Activated CD4-positive, alpha-beta T cell treated with anti-CD3 and anti-CD28 coated beads, Interleukin-10, Interleukin-2, amounts not matched to agents 100 ng/mL and 50 ng/mL, durations not matched to agents 16 hours and 8 hours (primary cell): ENCODE data around the gene POMT1.
"Not testable (repeated sequence)": the region's sequence is repeated elsewhere in the genome, so short reads cannot be mapped to it uniquely, and the experiment has no call there.

Experiments used
- DNase-seq: peaks from one replicate; pipeline ENCODE4 v3.0.0-alpha.2; 2020

The POMT1 gene

DNA sequence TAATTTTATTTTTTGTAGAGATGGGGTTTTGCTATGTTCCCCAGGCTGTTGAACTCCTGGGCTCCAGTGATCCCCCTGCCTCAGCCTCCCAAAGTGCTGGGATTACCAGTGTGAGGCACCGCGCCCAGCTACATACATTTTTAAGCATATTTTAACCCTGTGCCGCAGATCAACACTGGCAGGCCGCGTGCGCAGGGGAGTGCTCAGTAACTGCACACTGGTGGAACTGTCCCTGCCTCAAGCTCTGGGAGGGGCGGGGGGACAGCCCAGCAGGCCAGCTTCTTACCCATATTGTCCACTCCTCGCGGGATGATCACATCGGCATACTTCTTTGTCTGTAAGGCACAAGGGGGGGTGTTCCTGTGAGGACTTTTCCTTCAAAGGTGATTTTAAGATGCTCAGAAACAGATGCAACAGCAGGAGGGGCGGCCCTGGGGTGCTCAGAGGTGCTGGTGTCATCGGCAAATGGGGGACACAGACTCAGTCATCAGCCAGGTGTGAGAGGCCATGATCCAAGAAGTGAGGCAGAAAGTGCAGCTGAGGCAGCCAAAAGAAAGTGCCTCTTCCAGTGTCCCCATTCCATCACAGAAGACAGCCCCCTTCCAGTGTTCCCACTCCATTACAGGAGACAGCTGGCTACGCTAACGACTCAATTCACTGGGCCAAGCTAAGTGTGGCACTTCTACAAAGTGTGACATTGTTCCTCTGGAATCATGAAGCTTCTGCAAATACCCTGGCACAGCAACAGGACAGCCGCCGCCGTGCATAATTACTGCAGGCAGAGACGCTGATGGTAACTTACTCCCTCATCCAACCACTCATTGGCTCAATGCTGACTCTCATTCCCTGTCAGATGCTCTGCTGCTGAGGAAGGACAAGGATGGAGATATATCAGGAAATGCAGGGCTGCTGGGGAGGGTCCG, 23.2 kb downstream of the POMT1 start:
- no peak for DNase-seq

DNA sequence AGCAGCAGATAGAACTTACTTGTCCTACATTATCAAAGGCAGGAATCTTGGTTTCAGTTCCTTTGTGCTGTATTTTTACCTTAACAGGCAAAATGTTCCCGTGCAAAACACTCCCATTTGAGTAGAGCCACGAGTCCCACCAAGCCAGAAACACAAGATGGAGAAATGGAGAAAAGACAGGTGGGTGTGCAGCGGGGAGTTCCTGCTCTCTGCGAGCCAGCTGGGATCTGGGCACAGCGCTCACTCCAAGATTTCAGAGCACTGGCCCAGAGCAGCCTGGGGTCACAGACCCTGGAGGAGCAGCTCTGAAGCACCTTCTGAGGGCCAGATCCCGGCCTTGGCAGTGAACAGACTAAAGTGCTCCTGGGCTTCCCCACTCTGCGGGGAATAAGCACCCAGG, 25.5 kb downstream of the POMT1 start:
- no peak for DNase-seq

DNA sequence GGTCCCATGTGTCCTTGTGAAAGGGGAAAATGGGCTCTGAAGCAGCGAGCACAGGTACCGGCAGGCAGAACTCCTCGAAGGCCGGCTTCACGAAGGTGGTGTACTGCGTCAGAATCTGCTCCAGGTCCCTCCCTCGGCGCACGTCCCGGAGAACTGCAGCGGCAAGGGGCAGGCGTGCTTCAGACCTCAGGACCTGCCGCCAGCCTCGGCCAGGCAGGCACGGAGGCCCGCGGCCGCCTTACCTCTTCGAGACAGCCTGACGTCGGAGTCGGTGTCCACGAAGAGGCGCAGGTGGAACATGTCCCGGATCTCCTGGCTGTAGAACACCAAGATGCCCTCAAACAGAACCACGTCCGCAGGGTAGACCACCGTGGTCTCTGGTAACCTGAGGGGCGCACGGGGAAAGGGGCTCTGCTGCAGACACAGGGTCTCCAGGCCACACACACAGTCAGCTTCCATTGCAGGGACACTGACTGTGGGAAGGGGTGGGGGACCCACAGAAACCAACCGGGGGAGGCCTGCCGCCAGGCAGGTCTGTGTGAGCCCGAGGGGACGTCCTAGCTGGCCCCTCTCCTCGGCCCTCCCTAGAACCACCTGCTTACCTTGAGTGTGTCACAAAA, 26.3 kb downstream of the POMT1 start:
- no peak for DNase-seq

DNA sequence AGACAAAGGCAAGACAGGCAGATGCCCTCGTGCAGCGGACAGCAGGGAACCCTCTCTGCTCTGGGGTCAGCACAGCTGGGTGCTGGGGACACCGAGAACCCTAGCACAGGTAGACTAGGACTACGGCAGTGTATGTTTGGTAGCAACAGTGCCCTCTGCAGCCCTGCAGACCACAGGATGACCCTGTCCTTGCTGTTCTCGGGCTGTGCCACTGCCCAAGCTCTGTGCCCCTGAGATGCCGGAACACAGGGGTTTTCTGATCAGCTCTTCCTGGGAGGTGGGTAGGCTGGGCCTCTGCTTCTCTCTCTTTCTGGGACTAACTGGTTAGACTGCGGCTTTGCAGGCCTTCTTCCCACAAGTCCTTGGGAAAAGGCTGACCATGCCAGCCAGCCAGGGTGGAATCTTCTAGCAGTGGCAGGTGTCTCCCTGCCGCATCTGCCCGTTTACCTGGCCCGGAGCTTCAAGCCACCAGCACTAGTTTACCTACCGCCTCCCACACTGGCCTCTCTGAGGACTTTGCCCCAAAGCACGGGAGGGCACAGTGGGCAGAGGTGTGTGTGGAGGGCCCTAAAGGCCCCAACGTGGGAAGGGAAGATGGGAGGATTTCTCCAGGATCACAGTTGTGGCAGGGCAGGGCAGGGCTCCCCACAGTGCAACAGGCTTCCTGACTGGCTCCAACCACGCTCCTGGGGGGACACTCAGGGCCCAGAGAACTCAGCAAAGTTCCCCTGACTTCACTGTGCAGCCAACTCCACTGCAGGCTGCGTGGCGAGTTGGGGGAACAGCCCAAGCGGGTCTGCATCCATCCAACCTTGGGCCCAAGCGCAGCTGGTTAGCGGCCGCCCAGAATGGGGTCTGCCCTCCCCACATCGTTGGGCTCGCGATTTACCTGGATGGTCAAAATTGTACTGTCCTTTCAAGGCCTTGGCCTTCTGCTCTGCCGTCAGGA, 27.2 kb downstream of the POMT1 start:
- DNase-seq, result no peak

- DNase-seq, result peak; percentile 22
Measured at GRCh38 chr9:131530546-131530919, 27.8 kb downstream of the POMT1 start.

GRCh38 chr9:131530920-131531832, 28.5 kb downstream of the POMT1 start, which contains the start of gene UCK1:
TSS of gene UCK1 (minus strand) at chr9:131531263. CDS start at chr9:131531174, 89 bp downstream.
- DNase-seq, result peak; percentile 85

DNA sequence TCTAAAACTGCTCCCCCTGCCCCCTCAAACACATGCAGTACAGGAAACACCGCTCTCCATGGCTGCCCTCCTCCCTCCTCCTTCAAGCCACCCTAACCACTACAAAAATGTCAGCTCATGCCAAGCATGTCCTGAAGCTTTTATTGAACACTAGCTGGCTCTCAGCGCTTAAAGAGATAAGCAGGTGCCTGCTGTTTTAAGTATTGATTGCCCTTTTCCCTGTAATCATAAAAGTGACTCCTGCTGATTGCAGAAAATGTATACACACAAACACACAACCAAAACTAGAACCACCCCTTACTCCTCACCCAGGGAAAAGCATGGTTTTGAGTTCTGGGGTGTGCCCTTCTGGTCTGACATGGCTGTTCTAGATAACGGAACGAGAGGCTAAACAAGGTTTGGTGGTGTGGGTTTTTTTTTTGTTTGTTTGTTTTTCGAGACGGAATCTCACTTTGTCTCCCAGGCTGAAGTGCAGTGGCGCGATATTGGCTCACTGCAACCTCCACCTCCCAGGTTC, 32.1 kb downstream of the POMT1 start:
- no peak for DNase-seq

DNA sequence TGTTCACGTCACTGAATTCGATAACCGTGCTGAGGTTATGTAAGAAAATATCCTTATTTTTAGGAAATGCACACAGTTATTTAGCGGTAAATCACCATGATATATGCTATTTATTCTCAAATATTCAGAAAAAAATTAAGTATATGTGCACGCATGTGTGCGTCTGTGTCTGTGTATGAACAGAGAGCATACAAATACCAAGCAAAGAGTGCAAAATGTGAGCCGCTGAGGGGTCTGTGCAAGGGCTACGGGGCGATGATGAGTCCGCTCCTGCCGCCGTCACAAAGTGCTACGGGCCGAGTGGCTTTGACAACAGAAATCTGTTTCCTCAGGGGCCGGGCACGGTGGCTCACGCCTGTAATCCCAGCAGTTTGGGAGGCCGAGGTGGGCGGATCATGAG, 35.2 kb downstream of the POMT1 start:
- no peak for DNase-seq

- no peak for DNase-seq
Measured at GRCh38 chr9:131539223-131539923, 36.7 kb downstream of the POMT1 start.

DNA sequence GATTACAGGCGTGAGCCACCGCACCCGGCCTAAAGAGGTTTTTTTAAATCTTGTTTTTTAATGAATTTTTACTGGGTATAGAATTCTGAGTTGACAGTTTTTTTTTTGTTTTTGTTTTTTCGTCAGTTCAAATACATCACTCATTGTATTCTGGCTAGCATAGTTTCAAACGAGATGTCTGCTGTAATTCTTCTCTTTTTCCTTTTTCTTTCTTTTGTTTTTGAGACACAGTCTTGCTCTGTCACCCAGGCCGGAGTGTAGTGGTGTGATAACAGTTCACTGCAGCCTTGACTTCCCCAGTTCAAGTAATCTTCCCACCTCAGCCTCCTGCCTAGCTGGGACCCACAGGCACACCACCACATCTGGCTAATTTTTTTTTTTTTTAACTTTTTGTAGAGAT, 40.4 kb downstream of the POMT1 start:
- no peak for DNase-seq

DNA sequence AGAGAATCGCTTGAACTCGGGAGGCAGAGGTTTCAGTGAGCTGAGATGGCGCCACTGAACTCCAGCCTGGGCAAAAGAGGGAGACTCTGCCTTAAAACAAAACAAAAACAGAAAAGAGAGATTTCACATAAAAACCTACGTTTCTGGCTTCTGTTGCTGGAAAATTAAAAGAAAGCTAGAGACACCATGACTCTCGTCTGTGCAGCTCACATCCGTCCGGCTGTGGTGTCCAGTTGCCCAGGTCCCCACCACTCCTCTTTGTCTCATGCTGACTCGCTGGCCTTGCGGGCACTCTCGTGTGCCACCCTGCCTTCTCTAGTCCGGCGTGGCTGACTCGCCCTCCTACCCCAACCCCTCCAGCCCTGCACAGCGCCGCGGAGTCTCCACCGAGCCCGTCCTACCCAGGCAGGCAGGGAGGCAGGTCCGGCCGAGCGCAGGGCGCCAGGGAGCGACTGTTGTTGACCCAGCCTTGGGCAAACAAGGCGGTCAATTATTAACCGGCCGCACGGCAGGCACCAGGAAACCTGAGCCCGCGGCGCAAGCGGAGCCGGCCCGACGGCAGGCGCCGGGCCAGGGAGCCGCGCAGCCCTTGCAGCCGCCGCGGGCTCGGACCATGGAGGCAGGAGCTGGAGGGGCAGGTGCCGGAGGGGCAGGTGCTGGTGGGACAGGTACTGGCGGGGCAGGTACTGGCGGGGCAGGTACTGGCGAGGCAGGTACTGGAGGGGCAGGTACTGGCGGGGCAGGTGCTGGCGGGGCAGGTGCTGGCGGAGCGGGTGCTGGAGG, 42.5 kb downstream of the POMT1 start, which contains the start of gene PRRT1B:
Gene PRRT1B (plus strand): TSS at position 521 of the 783 bp plus-strand sequence. CDS start 93 bp downstream, at position 614.
- DNase-seq, result no peak

GRCh38 chr9:131545786-131546335, 43.1 kb downstream of the POMT1 start:
- no peak for DNase-seq

DNA sequence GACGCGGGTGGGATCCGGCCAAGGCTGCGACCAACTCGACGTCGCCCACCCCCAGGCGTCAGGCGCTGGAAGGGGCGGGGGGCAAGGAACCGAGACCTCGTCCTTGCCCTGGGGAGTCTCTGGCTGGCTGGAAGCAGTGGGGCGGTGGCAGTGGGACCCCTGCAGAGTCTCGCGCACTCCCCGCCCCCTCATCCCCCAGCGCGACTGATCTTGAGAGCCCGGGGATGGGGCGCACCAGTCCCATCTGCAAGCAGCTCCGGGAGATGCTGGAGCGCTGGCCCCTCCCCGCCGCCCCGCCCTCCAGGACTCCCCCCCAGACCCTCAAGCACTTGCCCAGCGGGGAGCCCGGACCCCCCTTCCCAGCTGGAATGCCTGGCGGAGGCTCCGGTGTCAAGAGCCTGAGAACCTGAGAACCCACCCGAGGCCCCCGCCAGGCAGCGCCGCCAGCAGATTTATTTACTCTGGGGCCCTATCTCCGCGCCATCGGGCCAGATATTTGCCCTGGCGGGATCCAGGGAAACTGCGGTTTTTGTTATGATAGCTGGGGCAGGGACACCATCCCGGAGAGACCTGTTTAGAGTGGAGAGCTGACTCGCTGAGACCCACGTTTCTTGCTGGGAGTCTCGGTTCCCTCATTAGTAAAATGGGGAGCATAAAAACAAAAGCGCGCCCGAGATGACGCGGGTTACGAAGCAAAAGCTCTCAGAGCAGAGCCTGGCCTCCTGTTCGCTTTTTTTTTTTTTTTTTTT, 43.8 kb downstream of the POMT1 start:
- DNase-seq, result no peak

DNA sequence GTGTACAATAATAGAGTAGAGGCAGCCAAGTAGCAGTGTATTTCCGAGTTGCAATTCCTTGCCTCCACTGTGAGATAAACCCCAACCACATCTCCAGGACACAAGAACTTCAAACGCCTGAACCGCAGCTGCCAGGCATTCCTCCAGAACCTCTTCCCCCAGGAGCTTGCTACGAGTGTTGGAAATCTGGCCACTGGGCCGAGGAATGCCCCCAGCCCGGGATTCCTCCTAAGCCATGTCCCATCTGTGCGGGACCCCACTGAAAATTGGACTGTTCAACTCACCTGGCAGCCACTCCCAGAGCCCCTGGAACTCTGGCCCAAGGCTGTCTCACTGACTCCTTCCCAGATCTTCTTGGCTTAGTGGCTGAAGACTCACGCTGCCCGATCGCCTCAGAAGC, 46.5 kb downstream of the POMT1 start:
- not testable (repeated sequence) for DNase-seq

- DNase-seq, result not testable (repeated sequence)
Measured at GRCh38 chr9:131550465-131550864, 47.7 kb downstream of the POMT1 start.

- no peak for DNase-seq
Measured at GRCh38 chr9:131552030-131552429, 49.3 kb downstream of the POMT1 start.

GRCh38 chr9:131554087-131554842, 51.5 kb downstream of the POMT1 start:
- DNase-seq, result no peak

DNA sequence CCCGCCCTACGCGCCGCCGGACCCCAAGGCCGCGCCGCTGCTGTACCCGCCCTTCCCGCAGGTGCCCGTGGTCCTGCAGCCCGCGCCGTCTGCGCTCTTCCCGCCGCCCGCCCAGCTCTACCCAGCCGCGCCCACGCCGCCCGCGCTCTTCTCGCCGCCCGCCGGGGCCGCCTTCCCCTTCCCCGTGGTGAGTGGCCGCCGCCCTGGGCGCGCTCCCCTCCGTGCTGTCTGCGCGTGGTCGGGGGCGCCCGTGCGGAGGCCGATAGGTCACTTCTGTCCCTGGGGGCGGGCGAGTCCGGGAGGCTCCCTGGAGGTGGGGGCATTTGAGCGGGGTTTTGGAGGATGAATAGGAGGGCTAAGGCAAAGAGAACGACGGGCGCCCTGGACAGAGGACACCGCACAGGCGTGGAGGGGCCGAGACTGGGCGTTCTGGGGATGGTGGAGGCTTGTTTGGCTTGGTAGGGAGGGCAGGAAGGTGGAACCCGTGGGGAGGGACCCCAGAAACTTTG, 52.2 kb downstream of the POMT1 start:
- DNase-seq, result no peak
